Common myeloid progenitor, CD34-positive (primary cell): ENCODE data around the gene CAPN5.

Experiments used
- CTCF ChIA-PET: fragments of 350-600 bp; sonication (Branson Sonifier 250); formaldehyde crosslinking; loops from one replicate; lab custom pipeline; 2021; ENCODE audit warnings: antibody characterized with exemption; lab: Charles Lee
- POLR2A ChIA-PET: fragments of 350-600 bp; sonication (Branson Sonifier 250); formaldehyde crosslinking; loops from one replicate; lab custom pipeline; 2021; ENCODE audit warnings: antibody characterized with exemption; lab: Charles Lee
- DNase-seq, 3 donors: peaks; one replicate each; pipeline versions ENCODE4 v3.0.0 to v3.0.0-alpha.2; 2013
- H3K27ac ChIP-seq, 2 experiments: 1 replicate in 1 of 2; 2 replicates in 1 of 2; pipeline ENCODE4 v1.7.0; 2013; ENCODE audit warnings: inconsistent platforms in 2 of 2, low read length in 2 of 2, mild to moderate bottlenecking in 2 of 2, low read depth in 1 of 2, moderate library complexity in 1 of 2; ENCODE audit not compliant: severe bottlenecking in 2 of 2, insufficient read depth in 1 of 2, poor library complexity in 1 of 2
- H3K27me3 ChIP-seq, 5 experiments: replicated peaks in 2 of 5; 1 replicate in 3 of 5; 2 replicates in 2 of 5; pipeline versions ENCODE4 v1.6.1 to v1.7.0; 2013; ENCODE audit warnings: low read length in 4 of 5, mild to moderate bottlenecking in 2 of 5, moderate library complexity in 2 of 5, inconsistent platforms in 1 of 5; ENCODE audit not compliant: insufficient read depth in 5 of 5, control insufficient read depth in 4 of 5
- H3K36me3 ChIP-seq, 4 experiments: 1 replicate in 2 of 4; 2 replicates in 2 of 4; pipeline versions ENCODE4 v1.6.1 to v1.7.0; 2013; ENCODE audit warnings: low read length in 3 of 4, control low read depth in 1 of 4, mild to moderate bottlenecking in 1 of 4; ENCODE audit not compliant: control insufficient read depth in 4 of 4, insufficient read depth in 4 of 4
- H3K4me1 ChIP-seq, 4 experiments: 1 replicate in 3 of 4; 2 replicates in 1 of 4; pipeline versions ENCODE4 v1.6.1 to v1.7.1; 2013; ENCODE audit warnings: low read length in 3 of 4, mild to moderate bottlenecking in 3 of 4, control low read depth in 1 of 4, inconsistent platforms in 1 of 4, moderate library complexity in 1 of 4; ENCODE audit not compliant: control insufficient read depth in 4 of 4, insufficient read depth in 4 of 4; ENCODE audit errors: control extremely low read depth in 1 of 4
- H3K4me3 ChIP-seq, 7 experiments: 1 replicate in 4 of 7; 2 replicates in 3 of 7; pipeline versions ENCODE4 v1.5.1 to v1.7.0; 2013; ENCODE audit warnings: mild to moderate bottlenecking in 7 of 7, low read length in 6 of 7, moderate library complexity in 6 of 7, inconsistent platforms in 2 of 7, low read depth in 2 of 7, control low read depth in 1 of 7; ENCODE audit not compliant: insufficient read depth in 4 of 7, control insufficient read depth in 1 of 7; ENCODE audit errors: extremely low read depth in 1 of 7
- H3K9me3 ChIP-seq, 5 experiments: 1 replicate in 4 of 5; 2 replicates in 1 of 5; pipeline versions ENCODE4 v1.6.1 to v1.7.1; 2013; ENCODE audit warnings: low read length in 4 of 5, mild to moderate bottlenecking in 2 of 5, inconsistent platforms in 1 of 5, low read depth in 1 of 5, moderate library complexity in 1 of 5; ENCODE audit not compliant: control insufficient read depth in 4 of 5, insufficient read depth in 2 of 5; ENCODE audit errors: control extremely low read depth in 1 of 5
- WGBS: methylation state at CpG from one replicate; pipeline ENCODE4 v1.1.5; 2013; ENCODE audit not compliant: insufficient coverage; 5-methylcytosine and 5-hydroxymethylcytosine counted together

Gene CAPN5

DNA sequence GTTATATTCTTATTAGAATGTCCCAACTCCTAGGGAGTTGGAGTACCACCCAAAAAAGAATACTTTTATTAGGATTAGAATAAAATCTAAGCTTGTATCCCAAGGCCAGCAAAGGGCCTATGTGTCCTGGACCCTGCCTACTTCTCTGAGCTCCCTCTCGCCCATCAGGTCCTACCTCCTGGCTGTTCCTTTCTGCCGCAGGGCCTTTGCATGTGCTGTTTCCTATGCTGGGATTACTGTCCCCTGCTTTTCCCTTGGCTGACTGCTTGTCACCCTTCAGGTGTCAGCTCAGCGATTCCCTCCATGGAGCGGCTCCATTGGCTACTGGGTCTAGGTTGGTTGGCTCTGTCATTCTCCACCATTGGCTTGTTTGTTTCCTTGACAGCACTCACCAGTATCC is 74.7 kb downstream of the CAPN5 start:
- CTCF ChIA-PET, result interaction anchor here (1.5 to 4.0 kb wide), 3 partner anchors 14 to 47 kb away, joined by 3 to 33 read pairs (median 17); partner anchors contain the start of gene MYO7A
- WGBS, result 100% methylated on average over 4 of the region's 4 CpGs

DNA sequence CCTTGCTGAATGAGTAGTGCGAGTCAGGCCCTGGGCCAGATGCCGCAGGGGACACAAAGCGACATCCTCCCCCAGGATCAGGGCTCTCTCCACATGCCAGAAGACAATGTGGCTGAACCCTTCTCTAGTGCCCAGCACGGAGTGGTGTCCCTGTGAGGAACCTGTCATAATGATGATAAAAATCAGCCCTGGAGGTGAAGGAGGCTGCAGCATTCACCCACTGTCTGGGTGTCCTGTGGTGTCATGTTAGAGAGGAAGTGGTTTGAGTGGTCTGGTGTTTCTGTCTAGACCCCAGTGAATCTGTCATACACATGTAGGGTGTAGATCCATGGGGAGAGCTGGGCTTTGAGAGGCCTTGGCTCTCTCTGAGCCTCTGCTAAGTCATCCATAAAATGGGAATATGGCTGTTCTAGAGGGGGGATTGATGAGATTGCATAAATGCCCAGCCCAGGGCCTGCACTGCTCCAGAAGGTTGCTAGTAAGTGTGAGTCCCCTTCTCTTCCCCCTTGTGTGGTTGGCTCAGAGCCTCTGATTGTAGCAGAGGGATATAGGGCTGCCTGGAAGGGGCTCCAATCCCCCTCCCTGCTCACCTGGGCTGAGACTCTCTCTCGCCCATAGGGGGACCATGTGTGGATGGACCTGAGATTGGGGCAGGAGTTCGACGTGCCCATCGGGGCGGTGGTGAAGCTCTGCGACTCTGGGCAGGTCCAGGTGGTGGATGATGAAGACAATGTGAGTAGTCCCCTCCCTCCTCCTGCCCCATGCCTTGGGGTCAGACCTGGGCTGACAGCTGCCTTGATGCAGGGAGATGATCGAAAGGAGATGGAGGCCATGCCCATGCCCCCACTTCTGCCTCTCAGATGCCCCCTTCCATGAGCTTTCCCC is 75.6 kb downstream of the CAPN5 start:
- WGBS, result 79% methylated on average over 4 of the region's 11 CpGs
- no peak overlapping the region for H3K4me3 ChIP-seq
- no peaks in the 10 kb centered on the region for H3K9me3 ChIP-seq
- no peaks in the 10 kb centered on the region for H3K36me3 ChIP-seq
- CTCF ChIA-PET, result interaction anchor here (1.2 to 4.0 kb wide), 6 partner anchors 12 to 46 kb away, joined by 3 to 33 read pairs (median 6); partner anchors contain the start of gene MYO7A
- H3K27me3 ChIP-seq, result peaks cover 0 to 22% (median 17%) of the 10 kb centered on the region in 5 experiments
- peaks cover 0 to 23% (median 17%) of the 10 kb centered on the region in 4 experiments for H3K4me1 ChIP-seq
- peak; percentile 51 to 90 (median 88) for DNase-seq
- no peak overlapping the region for H3K27ac ChIP-seq
- POLR2A ChIA-PET, result no interaction called here

More for the DNA sequence above, 74.7 kb downstream of the CAPN5 start:
- POLR2A ChIA-PET, result no interaction called here
- H3K27ac ChIP-seq, result no peak overlapping the region
- no peak for DNase-seq
- peaks cover 0 to 23% (median 15%) of the 10 kb centered on the region in 4 experiments for H3K4me1 ChIP-seq
- H3K9me3 ChIP-seq, result no peaks in the 10 kb centered on the region
- H3K4me3 ChIP-seq, result no peak overlapping the region
- H3K27me3 ChIP-seq, result peaks cover 0 to 30% (median 20%) of the 10 kb centered on the region in 5 experiments
- H3K36me3 ChIP-seq, result no peaks in the 10 kb centered on the region

GRCh38 chr11:77143405-77144020 is 76.7 kb downstream of the CAPN5 start:
- no peak overlapping the region for H3K27ac ChIP-seq
- no peak for DNase-seq
- no peak overlapping the region for H3K4me3 ChIP-seq
- H3K36me3 ChIP-seq, result no peaks in the 10 kb centered on the region
- H3K9me3 ChIP-seq, result no peaks in the 10 kb centered on the region
- H3K4me1 ChIP-seq, result peaks cover 3 to 30% (median 25%) of the 10 kb centered on the region in 4 experiments
- ChIA-PET CTCF (interaction anchor here (1.2 to 1.9 kb wide), 5 partner anchors 13 to 43 kb away, joined by 3 to 8 read pairs (median 3); partner anchors contain the start of gene MYO7A), POLR2A (no interaction called here)
- WGBS, result 97% methylated on average over 3 of the region's 8 CpGs
- H3K27me3 ChIP-seq, result peaks cover 0 to 14% (median 7%) of the 10 kb centered on the region in 5 experiments

DNA sequence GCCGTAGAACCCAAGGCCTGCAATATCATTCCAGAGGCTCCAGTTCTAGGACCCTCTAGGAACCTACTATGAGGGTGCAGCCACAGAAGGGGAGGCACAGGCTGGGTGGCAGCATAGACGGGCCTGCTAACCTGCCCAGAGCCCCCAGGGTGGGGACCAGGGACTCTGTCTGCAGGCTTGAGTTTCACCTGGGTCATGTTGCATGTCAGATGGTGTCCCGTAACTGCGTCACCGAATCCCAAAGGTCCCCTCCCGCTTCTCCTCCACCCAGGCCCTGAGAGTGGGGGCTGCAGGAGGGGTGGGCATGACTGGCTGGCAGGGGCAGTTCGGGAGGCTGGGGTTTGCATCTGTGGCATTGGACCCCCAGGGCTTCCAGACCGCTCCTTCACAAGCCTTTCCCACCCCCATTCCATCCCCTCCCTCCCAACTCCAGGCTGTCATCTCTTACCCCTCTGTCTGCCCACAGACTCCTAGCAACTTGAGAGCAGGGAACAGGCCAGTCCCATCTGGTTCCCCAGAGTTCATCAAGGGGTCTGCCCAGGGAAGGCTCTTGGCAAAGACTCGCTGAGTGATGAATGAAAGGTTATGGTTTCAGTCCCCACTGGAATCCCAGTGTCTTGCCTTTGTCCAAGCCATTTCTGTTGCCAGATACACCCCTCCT is 77.6 kb downstream of the CAPN5 start:
- no peak for DNase-seq
- H3K27me3 ChIP-seq, result peaks cover 0 to 14% (median 0%) of the 10 kb centered on the region in 5 experiments
- POLR2A ChIA-PET, result no interaction called here
- H3K4me1 ChIP-seq, result peaks cover 3 to 35% (median 30%) of the 10 kb centered on the region in 4 experiments
- no peak overlapping the region for H3K4me3 ChIP-seq
- CTCF ChIA-PET, result interaction anchor here (1.2 to 6.8 kb wide), 3 partner anchors 14 to 32 kb away, joined by 3 to 59 read pairs (median 3); partner anchors contain the start of gene MYO7A
- H3K9me3 ChIP-seq, result no peaks in the 10 kb centered on the region
- no peaks in the 10 kb centered on the region for H3K36me3 ChIP-seq
- WGBS, result 97% methylated on average over 3 of the region's 9 CpGs
- no peak overlapping the region for H3K27ac ChIP-seq

DNA sequence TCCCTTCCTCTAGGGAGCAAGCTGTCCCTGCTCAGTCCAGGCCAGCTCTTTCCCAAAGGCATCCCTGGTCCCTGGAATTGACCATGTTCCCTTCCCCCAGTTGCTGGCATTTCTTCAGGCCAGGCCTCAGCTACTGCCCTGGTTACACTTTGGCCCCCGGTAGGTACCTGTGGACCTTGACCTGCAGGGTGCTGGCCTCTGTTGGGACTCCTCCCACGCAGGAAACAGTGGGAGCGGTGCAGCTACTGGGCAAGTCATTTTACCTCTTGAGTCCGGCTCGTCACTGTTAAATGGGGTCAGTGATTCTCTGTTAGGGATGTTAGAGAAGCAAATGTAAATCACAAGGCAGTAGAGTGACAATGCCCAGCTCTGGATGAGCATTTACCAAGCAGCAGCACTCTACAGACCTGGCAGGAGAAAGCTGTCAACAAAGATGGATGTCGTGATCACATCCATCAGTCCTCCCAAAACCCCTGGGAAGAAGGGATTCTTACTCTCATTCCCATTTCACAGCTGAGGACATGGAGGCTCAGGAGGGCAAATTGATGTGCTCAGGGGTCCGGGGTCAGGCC is 78.2 kb downstream of the CAPN5 start:
- Histone ChIP-seq H3K4me3 (no peak overlapping the region), H3K36me3 (no peaks in the 10 kb centered on the region), H3K27ac (no peak overlapping the region), H3K27me3 (peaks cover 0 to 8% (median 0%) of the 10 kb centered on the region in 5 experiments), H3K9me3 (no peaks in the 10 kb centered on the region), H3K4me1 (peaks cover 3 to 41% (median 32%) of the 10 kb centered on the region in 4 experiments)
- ChIA-PET POLR2A (no interaction called here), CTCF (interaction anchor here (1.2 to 6.8 kb wide), 3 partner anchors 15 to 31 kb away, joined by 3 to 59 read pairs (median 3); partner anchors contain the start of gene MYO7A)
- 97% methylated on average over 6 of the region's 7 CpGs for WGBS
- no peak for DNase-seq

DNA sequence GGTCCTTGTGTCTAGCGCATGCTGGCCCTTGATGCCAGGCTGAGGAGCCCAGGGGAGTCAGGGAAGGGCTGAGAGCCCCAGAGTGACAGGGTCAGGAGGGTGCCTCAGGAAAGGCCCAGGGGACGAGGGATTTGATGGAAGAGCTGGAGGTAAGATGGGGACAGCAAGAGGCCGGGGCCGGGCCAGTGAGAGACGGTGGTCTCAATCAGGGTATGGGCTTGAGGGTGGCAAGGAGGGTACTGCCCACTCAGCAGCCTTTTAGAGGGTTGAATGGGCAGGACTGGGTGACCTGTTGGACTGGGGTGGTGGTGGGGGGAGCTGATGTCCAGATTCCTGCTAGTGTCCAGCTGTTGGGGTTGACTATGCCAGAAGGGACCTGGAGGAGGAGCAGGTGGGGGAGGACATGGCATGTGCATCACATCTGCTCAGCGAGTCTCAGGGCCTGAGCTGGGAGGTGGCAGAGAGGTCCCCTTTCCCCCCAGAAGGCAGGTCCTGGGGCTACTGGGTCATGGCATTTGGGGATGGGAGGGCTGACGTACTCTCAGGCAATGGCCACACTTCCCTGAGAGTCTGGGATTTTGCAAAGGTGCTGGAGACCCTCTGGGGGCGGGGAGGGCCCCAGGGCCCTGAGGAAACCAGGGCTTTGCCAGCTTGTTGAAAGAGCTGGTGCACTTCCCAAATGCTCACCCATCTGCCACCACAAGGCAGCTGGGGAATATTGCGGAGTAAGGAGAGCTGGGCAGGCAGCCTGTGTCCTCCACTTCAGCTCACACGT is 79.7 kb downstream of the CAPN5 start:
- Histone ChIP-seq H3K9me3 (no peaks in the 10 kb centered on the region), H3K4me1 (peaks cover 5 to 48% (median 39%) of the 10 kb centered on the region in 4 experiments), H3K27me3 (peaks cover 0 to 10% (median 0%) of the 10 kb centered on the region in 5 experiments), H3K36me3 (no peaks in the 10 kb centered on the region), H3K4me3 (no peak overlapping the region), H3K27ac (no peak overlapping the region)
- 98% methylated on average over 10 of the region's 10 CpGs for WGBS
- CTCF ChIA-PET, result interaction anchor here (0.9 to 6.8 kb wide), 4 partner anchors 17 to 325 kb away, joined by 3 to 59 read pairs (median 12); partner anchors contain the start of gene MYO7A
- POLR2A ChIA-PET, result no interaction called here
- DNase-seq, result no peak
